Liver (tissue), 3 donors: ENCODE measurements around the gene DEXI.

Experiments used
- CTCF ChIP-seq: fragments of 150-350 bp; IDR thresholded peaks from 2 replicates; pipeline ENCODE4 v1.5.1; 2017; ENCODE audit warnings: improper control_type of control experiment, low read depth, low read length; ENCODE audit not compliant: missing input control
- JUND ChIP-seq, 2 donors: IDR thresholded peaks; 2 replicates each; pipeline ENCODE4 v1.6.1; 2016; ENCODE audit warnings: antibody characterized with exemption in 2 of 2
- SP1 ChIP-seq: IDR thresholded peaks from 2 replicates; pipeline ENCODE4 v1.6.1; 2018; ENCODE audit warnings: antibody characterized with exemption, mild to moderate bottlenecking
- TAF1 ChIP-seq: conservative IDR thresholded peaks from 2 replicates; pipeline ENCODE4 v1.6.1; 2016; ENCODE audit warnings: antibody characterized with exemption, mild to moderate bottlenecking
- donor health status: healthy.
- donor health status: healthy.

GRCh38 chr16:10927497-10928112 is 14.7 kb downstream of the DEXI start:
- TF ChIP-seq SP1 (no peak), JUND (IDR thresholded peaks at IDR 0.05) (no peak), CTCF (no peak), TAF1 (no peak)
